Spleen (tissue), 11 donors: ENCODE data around the gene PTPRG. TPM values are rescaled to one million over a fixed set of nuclear protein-coding genes. Genes with fewer than 3 reads are reported as not detected.

Experiments
- DNase-seq: peaks from one replicate; pipeline ENCODE4 v3.0.0-alpha.2; 2020
- H3K27ac ChIP-seq, 8 donors: fragments of 200-600 bp; sonication (generic) in 7 of 8; 1 replicate in 4 of 8; 2 replicates in 4 of 8; pipeline versions ENCODE4 v1.5.0 to v1.8.0; 2016 to 2021; ENCODE audit warnings: inconsistent platforms in 4 of 8, mild to moderate bottlenecking in 4 of 8, moderate library complexity in 1 of 8
- H3K27me3 ChIP-seq, 7 donors: fragments of 200-600 bp; sonication (generic) in 6 of 7; replicated peaks in 1 of 7; 1 replicate in 4 of 7; 2 replicates in 3 of 7; pipeline versions ENCODE4 v1.5.0 to v1.8.0; 2016 to 2021; ENCODE audit warnings: inconsistent platforms in 3 of 7, mild to moderate bottlenecking in 1 of 7
- H3K36me3 ChIP-seq, 6 donors: fragments of 200-600 bp; sonication (generic) in 5 of 6; 1 replicate in 4 of 6; 2 replicates in 2 of 6; pipeline versions ENCODE4 v1.5.0 to v1.8.0; 2016 to 2021; ENCODE audit warnings: inconsistent platforms in 2 of 6
- H3K4me1 ChIP-seq, 6 donors: fragments of 200-600 bp; sonication (generic) in 5 of 6; 1 replicate in 3 of 6; 2 replicates in 3 of 6; pipeline versions ENCODE4 v1.5.0 to v1.8.0; 2016 to 2021; ENCODE audit warnings: inconsistent platforms in 3 of 6
- H3K4me3 ChIP-seq, 8 donors: fragments of 200-600 bp; sonication (generic) in 7 of 8; 1 replicate in 4 of 8; 2 replicates in 4 of 8; pipeline versions ENCODE4 v1.5.0 to v1.8.0; 2016 to 2021; ENCODE audit warnings: inconsistent platforms in 4 of 8, mild to moderate bottlenecking in 4 of 8, moderate library complexity in 2 of 8
- H3K9me3 ChIP-seq, 8 donors: fragments of 200-600 bp; sonication (generic) in 7 of 8; 1 replicate in 4 of 8; 2 replicates in 4 of 8; pipeline versions ENCODE4 v1.5.0 to v1.8.0; 2016 to 2021; ENCODE audit warnings: inconsistent platforms in 4 of 8
- POLR2A ChIP-seq, 3 donors: fragments of 450-650 bp; IDR thresholded peaks; one replicate each; pipeline ENCODE4 v1.5.1; 2017; ENCODE audit warnings: antibody characterized with exemption in 3 of 3, mild to moderate bottlenecking in 1 of 3
- POLR2AphosphoS5 ChIP-seq, 3 donors: sonication (generic); formaldehyde crosslinking; IDR thresholded peaks; one replicate each; pipeline ENCODE4 v1.5.1; 2017; ENCODE audit warnings: antibody characterized with exemption in 3 of 3
- WGBS, 5 donors: extraction: QIAGEN DNeasy Blood & Tissue Kit in 3 of 5; methylation state at CpG; one replicate each; pipeline versions ENCODE4 v1.1.5 to v1.1.7; 2013 to 2018; 5-methylcytosine and 5-hydroxymethylcytosine counted together
- intact Hi-C: fragments of 100-400 bp; cut with DNase I; formaldehyde crosslinking; loops from one replicate; pipeline ENCODE4 v1.15.0; 2023; ENCODE audit warnings: low total_unique reads
- polyA plus RNA-seq, 3 donors: library from polyadenylated mRNA; stranded (reverse); fragments of 200-250 nt; gene quantifications; one replicate each; pipeline ENCODE4 v1.2.1, GENCODE V29; 2013
- total RNA-seq, 7 donors: library from RNA; depleted of rRNA in 3 of 7; stranded (reverse); fragments of >200 nt in 3 of 7; fragmentation: NEBNext Ultra II Directional in 4 of 7; extraction: Animal tissue kit (Norgen Biotek cat#: 25700) in 4 of 7; gene quantifications; one replicate each; pipeline versions ENCODE4 v1.1.0 to v1.2.1, GENCODE V29; 2016 to 2021
- TF ChIP-seq, protein P1 (sequence below), 11 experiments: fragments of 200-600 bp in 7 of 11; fragments of 450-650 bp in 4 of 11; sonication (generic) in 4 of 11; IDR thresholded peaks in 8 of 11; conservative IDR thresholded peaks in 3 of 11; 1 replicate in 7 of 11; 2 replicates in 4 of 11; pipeline versions ENCODE4 v1.4.0 to v1.8.0; 2016 to 2021; ENCODE audit warnings: antibody characterized with exemption in 11 of 11, inconsistent platforms in 4 of 11, mild to moderate bottlenecking in 1 of 11
- donor health status: healthy with polysubstance abuse.
- donor health status: DM: no; HTN: no; CAD: no; lungs with moderate emphysema.
- donor health status: DM: no; HTN: no; CAD: no.
- donor health status: Bipolar disorder and iron deficiency.
- donor health status: healthy.
- donor health status: DM: no; HTN: no; CAD: no.
- donor health status: DM: yes; HTN: yes; CAD: no.

PTPRG gene
- total and polyA plus RNA-seq, 10 donors = 0.89 to 77.0 (median 34.5) TPM

DNA sequence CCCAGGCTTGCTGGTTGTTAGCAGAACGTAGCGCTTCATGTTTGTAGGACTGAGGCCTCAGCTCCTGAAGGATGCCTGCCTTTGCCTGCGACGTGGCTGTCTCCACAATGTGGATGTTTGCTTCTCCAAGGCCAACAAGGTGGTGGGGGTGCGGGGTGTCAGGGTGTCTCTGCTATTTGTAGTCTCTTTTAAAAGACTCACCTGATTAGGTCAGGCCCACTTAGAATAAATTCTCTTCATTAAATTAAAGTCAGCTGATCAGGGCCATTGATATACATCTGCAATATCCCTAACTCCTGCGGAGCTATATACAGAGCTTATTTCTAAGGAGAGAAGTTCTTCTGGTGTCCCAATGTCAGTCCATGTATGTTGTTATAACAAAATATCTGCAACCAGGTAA lies 44.8 kb downstream of the PTPRG start:
- intact Hi-C loops = no loop called here
- TF ChIP-seq POLR2AphosphoS5 (IDR thresholded peaks at IDR 0.05) (no peak), POLR2A (IDR thresholded peaks at IDR 0.05) (no peak)
- TF ChIP-seq, protein P1, sequence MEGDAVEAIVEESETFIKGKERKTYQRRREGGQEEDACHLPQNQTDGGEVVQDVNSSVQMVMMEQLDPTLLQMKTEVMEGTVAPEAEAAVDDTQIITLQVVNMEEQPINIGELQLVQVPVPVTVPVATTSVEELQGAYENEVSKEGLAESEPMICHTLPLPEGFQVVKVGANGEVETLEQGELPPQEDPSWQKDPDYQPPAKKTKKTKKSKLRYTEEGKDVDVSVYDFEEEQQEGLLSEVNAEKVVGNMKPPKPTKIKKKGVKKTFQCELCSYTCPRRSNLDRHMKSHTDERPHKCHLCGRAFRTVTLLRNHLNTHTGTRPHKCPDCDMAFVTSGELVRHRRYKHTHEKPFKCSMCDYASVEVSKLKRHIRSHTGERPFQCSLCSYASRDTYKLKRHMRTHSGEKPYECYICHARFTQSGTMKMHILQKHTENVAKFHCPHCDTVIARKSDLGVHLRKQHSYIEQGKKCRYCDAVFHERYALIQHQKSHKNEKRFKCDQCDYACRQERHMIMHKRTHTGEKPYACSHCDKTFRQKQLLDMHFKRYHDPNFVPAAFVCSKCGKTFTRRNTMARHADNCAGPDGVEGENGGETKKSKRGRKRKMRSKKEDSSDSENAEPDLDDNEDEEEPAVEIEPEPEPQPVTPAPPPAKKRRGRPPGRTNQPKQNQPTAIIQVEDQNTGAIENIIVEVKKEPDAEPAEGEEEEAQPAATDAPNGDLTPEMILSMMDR (IDR thresholded peaks at IDR 0.05 in 8 of 11, conservative IDR thresholded peaks at IDR 0.05 in 3 of 11) = no peak

DNA sequence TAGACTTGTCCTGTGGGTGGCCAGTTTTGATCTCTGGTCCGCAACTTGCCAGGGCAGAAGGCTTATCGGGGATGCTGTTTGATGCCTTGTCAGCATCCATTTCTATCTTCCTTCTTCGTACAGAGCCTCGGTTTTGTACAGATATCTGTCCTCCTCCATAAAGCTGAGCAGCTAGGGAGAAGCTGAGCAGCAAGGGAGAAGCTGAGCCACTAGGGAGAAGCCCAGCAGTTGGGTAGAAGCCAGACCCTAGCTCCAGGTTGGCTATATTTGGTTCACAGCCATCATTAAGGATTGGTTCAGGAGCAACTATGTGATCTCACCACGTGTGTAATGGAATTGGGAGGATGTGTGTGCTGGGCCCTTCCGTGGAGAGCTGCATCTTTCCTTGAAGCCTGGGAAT lies 46.7 kb downstream of the PTPRG start:
- Histone ChIP-seq H3K9me3 (no peaks in the 10 kb centered on the region), H3K27ac (no peak overlapping the region), H3K27me3 (no peaks in the 10 kb centered on the region), H3K4me3 (no peak overlapping the region), H3K36me3 (no peaks in the 10 kb centered on the region), H3K4me1 (no peaks in the 10 kb centered on the region)
- TF ChIP-seq, protein P1 (IDR thresholded peaks at IDR 0.05 in 8 of 11, conservative IDR thresholded peaks at IDR 0.05 in 3 of 11) = no peak
- TF ChIP-seq POLR2AphosphoS5 (IDR thresholded peaks at IDR 0.05) = no peak
- TF ChIP-seq POLR2A (IDR thresholded peaks at IDR 0.05) = no peak
- DNase-seq = no peak
- 82 to 92% (median 89%) methylated on average over 6 of the region's 6 CpGs for whole genome bisulfite sequencing, 5 donors
- intact Hi-C loops = no loop called here

More for the DNA sequence above, 44.8 kb downstream of the PTPRG start:
- H3K4me1 ChIP-seq = no peaks in the 10 kb centered on the region
- H3K27ac ChIP-seq = no peak overlapping the region
- no peaks in the 10 kb centered on the region for H3K27me3 ChIP-seq
- H3K36me3 ChIP-seq = no peaks in the 10 kb centered on the region
- 89 to 98% (median 94%) methylated on average over 6 of the region's 6 CpGs for WGBS, 5 donors
- H3K4me3 ChIP-seq = no peak overlapping the region
- no peak for DNase-seq
- no peaks in the 10 kb centered on the region for H3K9me3 ChIP-seq

DNA sequence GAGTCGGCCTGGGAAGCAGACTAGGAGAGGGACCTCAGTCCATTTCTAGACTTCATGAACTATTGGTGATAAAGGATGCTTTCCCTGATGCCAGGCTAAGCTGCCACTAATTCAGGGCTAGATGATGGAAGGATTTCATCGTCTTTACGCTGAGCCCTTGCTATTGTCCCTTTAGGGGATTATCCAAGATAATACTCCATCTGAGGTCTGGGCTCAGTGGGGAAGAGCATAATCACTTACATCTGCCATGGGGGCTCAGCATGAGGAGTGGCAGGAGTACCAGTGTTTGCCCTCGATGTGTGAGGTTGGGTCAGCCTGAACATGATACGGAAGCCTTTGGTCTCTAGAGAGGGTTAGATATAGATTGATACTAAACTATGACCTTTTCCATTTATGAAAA lies 47.3 kb downstream of the PTPRG start:
- no peaks in the 10 kb centered on the region for H3K27me3 ChIP-seq
- H3K36me3 ChIP-seq = no peaks in the 10 kb centered on the region
- DNase-seq = no peak
- WGBS, 5 donors = 82 to 88% (median 86%) methylated on average over 5 of the region's 5 CpGs
- no peak overlapping the region for H3K4me3 ChIP-seq
- intact Hi-C loops = no loop called here
- TF ChIP-seq, protein P1 (IDR thresholded peaks at IDR 0.05 in 8 of 11, conservative IDR thresholded peaks at IDR 0.05 in 3 of 11) = no peak
- TF ChIP-seq POLR2A (IDR thresholded peaks at IDR 0.05) = no peak
- no peak for TF ChIP-seq POLR2AphosphoS5 (IDR thresholded peaks at IDR 0.05)
- H3K4me1 ChIP-seq = no peaks in the 10 kb centered on the region
- H3K27ac ChIP-seq = no peak overlapping the region
- no peaks in the 10 kb centered on the region for H3K9me3 ChIP-seq

DNA sequence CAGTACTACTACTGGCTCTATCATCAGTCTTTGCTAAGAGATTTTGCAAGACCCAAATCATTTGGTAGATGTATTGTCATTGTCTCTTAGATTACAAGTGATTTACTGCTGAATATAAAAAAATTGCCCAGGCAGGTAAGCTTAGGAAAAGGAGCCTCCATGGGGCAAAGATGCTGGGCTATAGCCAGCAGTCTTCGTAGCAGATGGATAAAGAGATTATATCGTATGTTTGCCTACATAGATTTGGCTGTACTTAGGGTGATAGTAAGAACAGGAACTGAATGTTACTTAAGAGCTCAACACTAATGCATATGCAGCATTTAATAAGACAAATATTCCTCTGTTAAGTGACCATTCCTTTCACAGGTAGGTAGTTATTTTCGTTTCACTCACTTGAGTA lies 48.9 kb downstream of the PTPRG start:
- Histone ChIP-seq H3K9me3 (no peaks in the 10 kb centered on the region), H3K36me3 (no peaks in the 10 kb centered on the region), H3K4me1 (no peaks in the 10 kb centered on the region), H3K27me3 (no peaks in the 10 kb centered on the region), H3K4me3 (no peak overlapping the region), H3K27ac (no peak overlapping the region)
- WGBS, 5 donors = 62 to 73% (median 68%) methylated on average over 3 of the region's 3 CpGs
- TF ChIP-seq, protein P1 (IDR thresholded peaks at IDR 0.05 in 8 of 11, conservative IDR thresholded peaks at IDR 0.05 in 3 of 11) = no peak
- TF ChIP-seq POLR2A (IDR thresholded peaks at IDR 0.05) (no peak), POLR2AphosphoS5 (IDR thresholded peaks at IDR 0.05) (no peak)
- no peak for DNase-seq
- intact Hi-C loops = no loop called here
